NCI-H345 treated with DMSO at 0.1 percent for 48 hours (cell line): ENCODE measurements around the gene MOCS3.
"Not testable (repeated sequence)": the region's sequence is repeated elsewhere in the genome, so short reads cannot be mapped to it uniquely, and the experiment has no call there.

Experiments
- DNase-seq: peaks from one replicate; lab custom pipeline; 2025; ENCODE audit not compliant: unreplicated experiment; lab: John Stamatoyannopoulos, UW

MOCS3 gene

GRCh38 chr20:50931306-50932015 lies 27.2 kb upstream of the MOCS3 start, which contains the start of gene ADNP:
Gene ADNP (minus strand): TSS chr20:50931437. CDS start chr20:50903996, 27,441 bp downstream.
- peak; percentile 96 for DNase-seq

DNA sequence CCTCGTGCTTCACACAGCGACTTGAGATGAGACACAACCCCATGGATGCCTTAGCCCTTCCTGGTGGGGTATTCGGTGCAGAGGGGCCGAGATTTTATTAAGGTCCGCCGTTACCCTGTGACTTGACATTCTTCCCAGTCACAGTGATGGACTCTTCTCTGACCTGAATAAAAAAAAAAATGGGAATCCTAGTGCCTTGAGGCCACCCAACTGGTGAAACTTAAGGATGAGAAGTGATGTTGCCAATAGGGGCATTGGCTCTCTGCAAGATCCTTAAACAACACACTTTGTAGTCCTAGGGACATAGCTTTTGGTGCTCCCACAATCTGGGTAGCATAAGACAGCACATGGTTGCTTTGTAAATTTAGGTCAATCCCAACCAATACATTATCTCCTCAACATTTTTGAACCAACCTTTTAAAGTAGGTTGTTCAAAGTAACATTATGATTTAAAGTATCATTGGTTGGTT lies 26.6 kb upstream of the MOCS3 start:
- no peak for DNase-seq

DNA sequence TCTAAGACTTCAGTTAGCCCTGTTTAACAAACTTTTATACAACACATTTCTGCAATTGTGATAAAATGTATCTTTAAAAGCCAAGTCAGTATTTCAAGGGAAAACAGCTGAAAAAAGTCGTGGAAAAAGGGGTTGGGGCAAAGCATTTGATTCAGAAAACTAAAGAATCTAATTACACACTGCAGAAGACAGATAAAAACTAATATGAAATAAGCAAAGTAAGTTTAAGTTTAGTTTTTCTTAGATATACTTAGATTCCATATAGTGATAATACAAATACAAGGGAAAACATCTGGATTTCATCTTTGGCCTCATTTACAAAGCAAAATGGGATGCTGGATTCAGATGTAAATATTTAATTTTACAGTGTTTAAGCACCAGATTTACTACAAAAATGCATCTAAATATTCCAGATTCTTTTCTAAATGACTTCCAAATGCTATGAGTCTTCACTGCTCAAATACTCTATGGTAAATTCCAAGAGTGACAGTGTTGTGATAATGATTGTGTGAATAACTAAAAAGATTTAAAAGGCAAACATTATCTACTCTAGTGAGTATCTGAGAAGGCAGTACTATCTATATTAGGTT lies 25.8 kb upstream of the MOCS3 start:
- DNase-seq: no peak

DNA sequence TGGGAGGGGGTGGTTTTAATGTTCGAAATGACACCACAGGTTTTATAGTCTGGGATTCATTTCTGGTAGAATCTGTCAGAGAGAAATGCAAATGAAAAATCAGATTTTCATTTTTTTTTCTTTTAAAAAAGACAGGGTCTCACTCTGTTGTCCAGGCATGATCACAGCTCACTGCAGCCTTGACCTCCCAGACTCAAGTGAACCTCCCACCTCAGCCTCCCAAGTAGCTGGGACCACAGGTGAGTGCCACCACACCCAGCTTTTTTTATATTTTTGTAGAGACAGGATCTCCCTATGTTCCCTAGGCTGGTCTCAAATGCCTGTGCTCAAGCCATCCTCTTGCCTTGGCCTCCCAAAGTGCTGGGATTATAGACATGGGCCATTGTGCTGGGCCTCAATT lies 25.0 kb upstream of the MOCS3 start:
- no peak for DNase-seq

GRCh38 chr20:50943069-50943468 lies 15.5 kb upstream of the MOCS3 start:
- no peak for DNase-seq

DNA sequence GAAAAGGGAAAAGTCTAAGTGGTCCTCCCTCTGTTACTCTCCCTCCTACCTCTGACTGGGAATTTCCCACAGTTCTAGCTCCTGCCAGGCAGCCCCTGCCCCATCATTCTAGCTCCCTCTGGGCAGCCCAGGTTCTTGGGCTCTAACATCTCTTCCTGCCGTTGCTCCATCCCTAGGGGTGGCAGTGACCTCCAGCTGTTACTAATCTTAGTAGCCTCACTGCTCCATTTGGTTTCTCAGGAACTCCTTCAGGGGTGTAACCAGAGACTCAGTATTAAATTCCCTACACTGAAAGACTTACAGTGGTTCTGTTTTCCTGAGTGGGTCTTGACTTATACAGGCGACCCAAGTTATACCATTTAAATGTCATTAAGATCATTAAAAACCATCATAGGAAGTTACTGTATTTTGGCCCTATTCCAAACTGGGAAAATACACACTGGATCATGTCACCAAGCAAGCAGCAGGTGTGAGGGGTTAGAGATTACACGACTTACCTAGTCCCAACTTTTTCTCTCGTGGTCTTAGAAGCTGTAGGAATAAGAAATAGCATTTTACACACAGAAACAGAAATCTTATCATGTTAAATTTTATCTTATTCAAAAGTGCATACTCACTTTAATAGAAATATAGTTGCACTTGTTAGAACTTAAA lies 10.4 kb upstream of the MOCS3 start:
- no peak for DNase-seq

DNA sequence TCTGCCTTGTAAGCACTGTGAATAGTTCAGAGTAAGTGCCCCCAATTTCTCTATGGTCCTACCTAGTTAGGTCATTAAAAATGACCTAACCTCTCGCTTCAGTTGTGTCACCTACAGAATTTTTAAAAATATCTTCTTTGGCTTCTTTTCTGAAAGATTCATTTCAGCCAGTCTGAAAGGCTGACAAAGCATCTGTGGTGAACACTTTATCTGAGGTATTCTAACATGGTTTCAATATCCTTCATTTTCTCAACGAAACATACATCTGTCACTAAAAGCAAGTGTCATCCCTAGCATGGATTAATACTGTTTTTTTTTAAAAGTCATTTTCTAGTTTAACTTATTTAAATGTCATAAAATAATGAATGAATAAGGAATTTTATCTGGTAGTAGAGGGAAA lies 5.4 kb upstream of the MOCS3 start:
- no peak for DNase-seq

DNA sequence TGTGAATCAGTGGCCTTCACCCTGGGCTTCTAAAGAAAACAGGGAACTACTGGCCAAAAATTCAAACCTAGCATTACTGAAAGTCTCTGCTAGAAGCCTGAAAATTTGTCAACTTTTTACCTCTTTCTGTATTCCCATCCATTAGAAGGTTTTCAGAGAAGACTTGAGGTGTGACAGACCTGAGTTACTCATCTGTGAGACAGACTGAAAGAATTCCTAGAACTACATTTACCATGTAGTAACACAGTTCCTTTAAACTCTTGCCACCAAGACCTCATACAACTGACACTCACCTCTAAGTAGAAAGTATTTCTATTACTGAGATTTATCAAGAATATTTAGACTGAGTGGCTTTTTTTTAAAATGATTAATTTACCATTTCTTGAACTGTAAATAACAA lies 4.8 kb upstream of the MOCS3 start:
- no peak for DNase-seq

DNA sequence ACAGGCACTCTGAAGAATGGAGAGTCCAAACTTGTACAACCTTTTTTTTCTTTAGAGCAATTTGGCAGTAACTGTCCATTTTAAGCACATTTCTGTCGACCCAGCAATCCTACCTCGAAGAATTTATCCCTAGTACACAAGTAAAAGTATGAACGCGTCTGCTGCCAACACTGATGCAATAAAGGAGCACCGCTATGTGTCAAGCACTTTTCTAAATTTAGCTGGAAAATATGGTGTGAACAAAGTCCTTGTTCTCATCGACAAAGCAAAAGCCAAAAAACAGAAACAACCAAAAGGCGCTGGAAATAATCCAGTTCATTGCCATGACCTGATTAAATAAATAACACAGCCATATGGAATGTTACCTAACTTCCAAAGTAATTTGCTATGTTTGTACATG lies 1.3 kb upstream of the MOCS3 start:
- no peak for DNase-seq

DNA sequence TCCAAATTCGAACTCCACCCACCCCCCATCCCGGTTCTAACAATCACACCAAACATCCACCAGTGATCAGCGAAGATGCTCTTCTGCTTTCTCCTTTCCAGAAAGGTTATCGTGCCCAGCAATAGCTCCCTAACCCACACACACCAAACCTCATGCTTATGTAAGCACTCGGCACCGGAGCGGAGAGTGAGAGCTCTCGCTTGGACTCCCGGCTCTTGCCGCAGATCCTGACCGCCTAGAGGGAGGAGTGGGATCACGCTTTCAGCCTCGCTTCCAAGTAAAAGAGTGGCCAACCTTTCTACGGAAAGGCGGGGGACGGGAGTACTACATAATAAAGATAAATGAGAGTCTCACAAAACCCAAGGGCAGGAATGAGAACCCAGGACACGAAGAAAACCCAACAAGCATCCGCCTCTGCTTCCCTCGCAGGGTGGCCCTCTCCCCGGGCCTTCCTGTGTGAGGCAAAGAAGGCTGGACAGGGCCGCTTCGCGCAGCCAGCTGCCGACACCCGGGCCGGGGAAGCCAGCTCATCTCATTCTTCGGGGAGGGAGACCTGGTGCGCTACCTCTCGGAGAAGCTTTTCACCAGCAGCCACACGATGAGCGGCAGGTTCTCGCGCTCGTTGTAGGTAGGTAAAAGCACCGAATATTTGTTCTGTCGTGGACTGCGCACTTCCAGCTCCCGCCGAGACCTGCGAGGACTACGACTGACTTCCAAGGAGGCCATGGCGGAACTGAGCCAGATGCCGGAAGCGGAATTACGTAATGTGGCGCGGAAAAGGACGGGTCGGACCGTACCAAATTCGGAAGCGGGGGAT lies 612 bp upstream of the MOCS3 start, which contains the start of gene DPM1:
TSS of gene DPM1 (minus strand) at position 735 of the 817 bp plus-strand sequence. CDS start at position 726, 9 bp downstream.
- no peak for DNase-seq

- DNase-seq: no peak
Observed at GRCh38 chr20:50959543-50960126, 1.0 kb downstream of the MOCS3 start.

DNA sequence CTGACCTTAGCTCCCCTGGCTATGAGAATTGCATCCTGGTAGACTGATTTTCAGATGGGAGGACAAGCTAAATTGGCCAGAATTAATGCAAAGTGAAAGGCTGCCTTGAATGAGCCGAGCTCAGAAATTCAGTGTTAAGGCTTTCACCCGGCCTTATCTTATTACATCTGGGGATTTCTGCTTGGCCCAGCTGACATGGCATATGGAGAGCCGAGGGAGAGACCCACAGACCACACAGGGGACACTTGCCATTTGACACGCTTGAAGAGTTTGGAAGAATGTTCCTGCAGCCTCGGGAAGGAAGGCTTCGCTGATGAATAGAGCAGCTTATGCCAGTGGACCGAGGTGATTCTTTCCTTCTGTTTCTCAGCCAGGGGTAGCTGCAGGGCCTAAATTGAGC lies 9.0 kb downstream of the MOCS3 start:
- no peak for DNase-seq

DNA sequence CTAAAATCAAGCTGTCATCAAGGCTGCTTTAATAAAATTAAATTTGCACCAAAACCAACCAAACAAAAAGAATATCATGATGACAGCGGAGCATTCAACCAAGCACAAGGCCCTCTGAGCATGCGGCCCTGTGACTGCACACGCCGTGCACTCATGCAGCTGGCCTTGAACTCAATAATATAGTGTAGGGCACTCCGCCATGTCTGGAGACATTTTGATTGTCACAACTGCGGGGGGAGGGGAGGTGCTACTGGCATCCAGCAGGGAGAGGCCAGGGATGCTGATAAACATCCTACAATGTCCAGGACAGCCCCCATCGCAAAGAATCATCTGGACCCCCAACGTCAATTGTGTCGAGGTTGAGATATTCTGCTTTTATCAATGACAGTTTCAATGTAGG lies 9.7 kb downstream of the MOCS3 start:
- no peak for DNase-seq

GRCh38 chr20:50969435-50969834 lies 10.8 kb downstream of the MOCS3 start:
- DNase-seq: no peak

DNA sequence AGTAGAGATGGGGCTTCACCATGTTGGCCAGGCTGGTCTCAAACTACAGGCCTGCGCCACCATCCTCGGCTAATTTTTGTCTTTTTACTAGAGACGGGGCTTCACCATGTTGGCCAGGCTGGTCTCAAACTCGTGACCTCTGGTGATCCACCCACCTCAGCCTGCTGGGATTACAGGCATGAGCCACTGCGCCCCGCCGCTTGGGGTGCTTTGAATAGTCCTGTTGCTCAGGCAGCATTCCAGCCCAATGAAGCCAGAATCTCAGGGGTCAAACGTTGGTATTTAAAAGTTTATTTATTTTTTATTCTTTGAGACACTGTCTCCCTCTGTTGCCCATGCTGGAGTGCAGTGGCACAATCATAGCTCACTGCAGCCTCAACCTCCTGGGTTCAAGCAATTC lies 11.3 kb downstream of the MOCS3 start:
- no peak for DNase-seq

- no peak for DNase-seq
Observed at GRCh38 chr20:50975701-50976330, 17.2 kb downstream of the MOCS3 start.

DNA sequence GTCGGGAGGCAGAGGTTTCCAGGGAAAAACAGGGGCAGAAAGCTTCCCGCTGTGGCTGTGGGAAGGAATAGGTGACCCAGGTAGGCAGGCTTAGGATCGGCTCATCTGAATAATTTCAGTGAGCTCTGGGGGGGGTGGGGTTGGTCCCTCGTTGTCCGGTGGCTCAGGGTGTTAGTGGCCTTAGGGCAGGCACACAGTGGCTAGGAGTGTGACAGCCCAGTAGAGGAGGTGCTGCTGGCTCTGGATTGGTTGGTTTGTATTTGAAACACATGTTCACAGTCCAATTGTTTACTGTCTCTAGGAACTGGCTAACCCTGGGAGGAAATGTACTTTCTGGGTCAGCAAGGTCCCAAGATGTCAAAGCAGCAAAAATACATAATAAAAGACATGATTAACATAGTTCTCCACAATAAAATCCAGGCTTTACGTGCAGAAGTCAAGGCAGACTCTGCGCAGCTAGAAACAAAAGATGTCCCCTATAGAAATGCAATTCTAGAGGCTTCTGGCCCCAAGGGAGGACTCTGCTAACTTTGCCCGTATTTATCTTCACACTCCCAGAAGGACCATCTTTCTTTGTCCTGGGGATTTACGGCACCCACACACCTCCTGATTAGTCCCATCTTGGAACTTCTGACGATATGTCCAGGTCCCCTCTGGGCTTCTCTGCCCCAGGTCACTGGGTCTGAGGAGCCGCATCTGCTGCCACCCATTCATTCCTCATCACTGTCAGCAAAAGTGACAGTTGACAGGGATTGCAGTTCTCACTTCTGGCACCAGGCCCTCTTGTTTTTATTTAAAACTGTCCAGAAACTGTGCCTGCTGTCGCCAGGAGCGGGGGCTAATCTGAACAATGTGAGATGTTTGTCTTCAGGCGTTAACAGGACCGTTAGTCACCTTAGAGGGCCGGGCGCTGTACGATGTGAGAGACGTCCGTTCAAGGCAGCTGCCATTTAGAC lies 18.7 kb downstream of the MOCS3 start:
- DNase-seq: no peak

DNA sequence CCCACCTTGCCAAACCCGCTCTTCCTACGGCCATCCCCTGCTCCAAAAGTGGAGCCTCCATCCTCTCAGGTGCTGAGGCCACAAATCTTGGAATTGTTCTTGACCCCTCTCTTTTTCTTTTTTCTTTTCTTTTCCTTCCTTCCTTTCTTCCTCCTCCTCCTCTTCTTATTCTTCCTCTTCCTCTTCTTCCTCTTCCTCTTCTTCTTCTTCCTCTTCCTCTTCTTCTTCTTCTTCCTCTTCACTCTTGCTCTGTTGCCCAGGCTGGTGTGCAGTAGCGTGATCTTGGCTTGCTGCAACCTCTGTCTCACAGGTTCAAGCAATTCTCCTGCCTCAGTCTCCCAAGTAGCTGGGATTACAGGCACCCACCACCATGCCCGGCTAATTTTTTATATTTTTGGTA lies 19.9 kb downstream of the MOCS3 start:
- not testable (repeated sequence) for DNase-seq

DNA sequence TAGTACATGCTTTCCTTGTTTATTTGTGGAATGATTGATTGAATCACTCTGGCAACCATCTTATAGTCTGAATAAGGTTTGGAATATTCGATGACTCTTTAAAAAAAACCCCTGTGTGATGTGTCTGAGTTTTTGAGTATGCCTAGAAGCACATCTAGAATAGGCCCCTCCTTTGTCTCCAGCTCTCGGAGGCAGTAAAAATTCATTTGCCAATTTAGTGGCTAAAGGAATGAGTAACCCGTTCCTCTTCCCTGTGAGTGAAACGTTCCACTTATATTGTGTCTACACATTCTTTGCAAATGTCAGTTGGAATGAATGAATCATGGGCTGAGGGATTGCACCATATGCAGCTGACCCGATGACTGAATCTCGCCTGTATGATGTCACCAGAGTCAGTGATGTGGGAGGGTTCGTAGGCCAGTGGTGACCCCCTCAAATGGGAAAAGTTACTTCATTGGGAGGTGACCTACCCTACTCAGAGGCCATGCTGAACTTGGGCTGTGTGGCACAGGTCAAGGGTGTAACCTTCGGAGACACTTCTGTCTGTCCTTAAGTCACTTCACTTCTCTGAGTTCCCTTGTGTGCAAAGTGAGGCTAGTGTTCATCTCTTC lies 21.6 kb downstream of the MOCS3 start:
- DNase-seq: no peak
